Astrocyte of the cerebellum (primary cell): ENCODE data around the gene FADS6.

ENCODE experiments used
- DNase-seq: peaks from one replicate; pipeline ENCODE4 v3.0.0-alpha.2; 2011; ENCODE audit warnings: low read depth
- H3K4me3 ChIP-seq: 2 replicates; pipeline ENCODE4 v1.5.1; 2011; ENCODE audit warnings: mild to moderate bottlenecking, low read depth, low read length, moderate library complexity
- CTCF ChIP-seq: IDR thresholded peaks from 2 replicates; pipeline ENCODE4 v1.5.1; 2012; ENCODE audit warnings: low read length, low read depth, moderate library complexity, mild to moderate bottlenecking; ENCODE audit errors: missing control alignments
- in situ Hi-C: cut with HindIII; loops from 2 replicates; pipeline ENCODE4 v1.10.0; 2017; ENCODE audit warnings: low sequenced_read_pairs

The FADS6 gene

GRCh38 chr17:74856112-74856511 is 37.3 kb downstream of the FADS6 start:
- TF ChIP-seq CTCF, result no peak
- in situ Hi-C loops, result loop anchor here (5.0 kb wide), 1 partner anchor 64 kb away; no protein-coding TSS in a partner anchor
- no peak overlapping the region for H3K4me3 ChIP-seq
- no peak for DNase-seq

- no peak for TF ChIP-seq CTCF
- DNase-seq, result no peak
- no peak overlapping the region for H3K4me3 ChIP-seq
- in situ Hi-C loops, result loop anchor here (5.0 kb wide), 1 partner anchor 63 kb away; no protein-coding TSS in a partner anchor
These were observed 38.1 kb downstream of the FADS6 start for GRCh38 chr17:74855323-74855722.

GRCh38 chr17:74854792-74855191 is 38.6 kb downstream of the FADS6 start:
- TF ChIP-seq CTCF, result no peak
- H3K4me3 ChIP-seq, result no peak overlapping the region
- in situ Hi-C loops, result loop anchor here (5.0 kb wide), 1 partner anchor 62 kb away; no protein-coding TSS in a partner anchor
- DNase-seq, result no peak

- H3K4me3 ChIP-seq, result no peak overlapping the region
- no peak for DNase-seq
- in situ Hi-C loops, result no loop called here
- no peak for TF ChIP-seq CTCF
These were observed 39.8 kb downstream of the FADS6 start for GRCh38 chr17:74853669-74854068.

- in situ Hi-C loops, result no loop called here
- H3K4me3 ChIP-seq, result no peak overlapping the region
- no peak for TF ChIP-seq CTCF
- no peak for DNase-seq
These were observed 40.4 kb downstream of the FADS6 start for GRCh38 chr17:74853048-74853397.

- in situ Hi-C loops, result no loop called here
- TF ChIP-seq CTCF, result no peak
- no peak for DNase-seq
- no peak overlapping the region for H3K4me3 ChIP-seq
These were observed 41.0 kb downstream of the FADS6 start for GRCh38 chr17:74852237-74853047.
